GM23338 (cell line): ENCODE measurements around the gene ROS1. TPM values are rescaled to one million over a fixed set of nuclear protein-coding genes. Genes with fewer than 3 reads are reported as not detected.

ENCODE experiments used
- ATAC-seq: fragments of 200-7000 bp; cut with Tn5 transposase; 3 replicates; pipeline ENCODE4 v1.9.1; 2020
- DNase-seq: peaks from one replicate; pipeline ENCODE4 v3.0.0-alpha.2; 2015; ENCODE audit warnings: low spot score
- H2AFZ ChIP-seq: fragments of 200-600 bp; sonication (generic); 2 replicates; pipeline ENCODE4 v1.8.0; 2016; ENCODE audit warnings: antibody characterized with exemption, mild to moderate bottlenecking, moderate library complexity
- H3F3A ChIP-seq: fragments of 200-600 bp; sonication (generic); replicated peaks from 2 replicates; pipeline ENCODE4 v1.8.0; 2017; ENCODE audit warnings: antibody characterized with exemption, mixed run types, low read depth
- H3K27ac ChIP-seq: fragments of 200-600 bp; sonication (generic); 2 replicates; pipeline ENCODE4 v1.6.1; 2016; ENCODE audit warnings: low read depth
- H3K27me3 ChIP-seq: fragments of 200-600 bp; sonication (generic); 2 replicates; pipeline ENCODE4 v1.8.0; 2016; ENCODE audit warnings: mild to moderate bottlenecking, mixed run types, moderate library complexity; ENCODE audit not compliant: insufficient read depth
- H3K36me3 ChIP-seq: fragments of 200-600 bp; sonication (generic); 2 replicates; pipeline ENCODE4 v1.8.0; 2016; ENCODE audit warnings: mild to moderate bottlenecking; ENCODE audit not compliant: insufficient read depth
- H3K4me1 ChIP-seq: fragments of 200-600 bp; sonication (generic); 2 replicates; pipeline ENCODE4 v1.8.0; 2016; ENCODE audit warnings: mild to moderate bottlenecking, moderate library complexity; ENCODE audit not compliant: insufficient read depth
- H3K4me2 ChIP-seq: fragments of 200-600 bp; sonication (generic); 2 replicates; pipeline ENCODE4 v1.7.1; 2017; ENCODE audit warnings: mixed run types
- H3K4me3 ChIP-seq: fragments of 200-600 bp; sonication (generic); 2 replicates; pipeline ENCODE4 v1.6.1; 2016; ENCODE audit warnings: mixed run types
- H3K79me2 ChIP-seq: fragments of 200-600 bp; sonication (generic); replicated peaks from 2 replicates; pipeline ENCODE4 v1.8.0; 2017; ENCODE audit warnings: mild to moderate bottlenecking; ENCODE audit not compliant: insufficient read depth
- H3K9me2 ChIP-seq: fragments of 200-600 bp; sonication (generic); 2 replicates; pipeline ENCODE4 v1.8.0; 2017; ENCODE audit not compliant: insufficient read depth
- H4K20me1 ChIP-seq: fragments of 200-600 bp; sonication (generic); replicated peaks from 2 replicates; pipeline ENCODE4 v1.8.0; 2017; ENCODE audit warnings: mild to moderate bottlenecking; ENCODE audit not compliant: insufficient read depth
- H3K27ac Mint-ChIP-seq: 2 replicates; pipeline ENCODE4 v1.8.0; 2020; ENCODE audit warnings: inconsistent platforms, mild to moderate bottlenecking, moderate library complexity, mixed read lengths
- H3K27me3 Mint-ChIP-seq: 3 replicates; pipeline ENCODE4 v1.8.0; 2022; ENCODE audit warnings: low read depth, mild to moderate bottlenecking, moderate library complexity, mixed read lengths, inconsistent platforms; ENCODE audit not compliant: insufficient read depth, poor library complexity
- H3K36me3 Mint-ChIP-seq: 3 replicates; pipeline ENCODE4 v1.8.0; 2021; ENCODE audit warnings: low read depth, mild to moderate bottlenecking, inconsistent platforms, moderate library complexity, mixed read lengths
- H3K4me1 Mint-ChIP-seq: 3 replicates; pipeline ENCODE4 v1.8.0; 2020; ENCODE audit warnings: mild to moderate bottlenecking, inconsistent platforms, mixed read lengths
- H3K4me3 Mint-ChIP-seq: 3 replicates; pipeline ENCODE4 v1.8.0; 2021; ENCODE audit warnings: moderate library complexity, mild to moderate bottlenecking, inconsistent platforms, mixed read lengths
- H3K9me3 Mint-ChIP-seq: 3 replicates; pipeline ENCODE4 v1.8.0; 2020; ENCODE audit warnings: moderate library complexity, mild to moderate bottlenecking, inconsistent platforms, mixed read lengths
- CTCF ChIP-seq, 2 experiments: fragments of 200-600 bp in 1 of 2; sonication (generic) in 1 of 2; conservative IDR thresholded peaks; 2 replicates each; pipeline versions ENCODE4 v1.5.1 to v1.6.1; 2016 to 2017; ENCODE audit warnings: antibody characterized with exemption in 2 of 2, low read depth in 2 of 2, mild to moderate bottlenecking in 2 of 2, moderate library complexity in 1 of 2
- ETS1 ChIP-seq: IDR thresholded peaks from 2 replicates; pipeline ENCODE4 v1.6.1; 2016; ENCODE audit warnings: antibody characterized with exemption
- EZH2 ChIP-seq: fragments of 200-600 bp; sonication (generic); IDR thresholded peaks from one replicate; pipeline ENCODE4 v1.8.0; 2017; ENCODE audit warnings: antibody characterized with exemption, mild to moderate bottlenecking, low read depth; ENCODE audit not compliant: unreplicated experiment
- EZH2phosphoT487 ChIP-seq: fragments of 200-600 bp; sonication (generic); IDR thresholded peaks from one replicate; pipeline ENCODE4 v1.8.1; 2018; ENCODE audit warnings: antibody characterized with exemption; ENCODE audit not compliant: unreplicated experiment
- JUNB ChIP-seq: IDR thresholded peaks from one replicate; pipeline ENCODE4 v1.6.1; 2016; ENCODE audit warnings: antibody characterized with exemption; ENCODE audit not compliant: unreplicated experiment
- NANOG ChIP-seq: IDR thresholded peaks from 2 replicates; pipeline ENCODE4 v1.6.1; 2016; ENCODE audit warnings: antibody characterized with exemption, borderline replicate concordance
- POLR2AphosphoS5 ChIP-seq: IDR thresholded peaks from 2 replicates; pipeline ENCODE4 v1.6.1; 2016; ENCODE audit warnings: antibody characterized with exemption, low read depth
- REST ChIP-seq: IDR thresholded peaks from one replicate; pipeline ENCODE4 v1.6.1; 2018; ENCODE audit warnings: antibody characterized with exemption; ENCODE audit not compliant: unreplicated experiment
- STAT1 ChIP-seq: IDR thresholded peaks from one replicate; pipeline ENCODE4 v1.6.1; 2016; ENCODE audit warnings: antibody characterized with exemption; ENCODE audit not compliant: unreplicated experiment
- ZNF462 ChIP-seq: fragments of 250-450 bp; sonication (Bioruptor Pico); IDR thresholded peaks from 2 replicates; pipeline ENCODE4 v1.5.0; 2020; ENCODE audit warnings: mild to moderate bottlenecking, moderate library complexity
- polyA plus RNA-seq: library from polyadenylated mRNA; unstranded; fragments of >200 nt; fragmentation: Nextera tagmentation; extraction: Ambion mirVana; gene quantifications from 2 replicates; pipeline ENCODE4 v1.2.1, GENCODE V29; 2016
- total RNA-seq: library from RNA; depleted of rRNA; stranded (reverse); fragments of >200 nt; shearing (Covaris generic); gene quantifications from 2 replicates; pipeline ENCODE4 v1.2.3, GENCODE V29; 2014

The ROS1 gene
- total and polyA plus RNA-seq, 2 experiments from 2014 or later: not detected

- DNase-seq: no peak
- Histone ChIP-seq H2AFZ (no peak overlapping the region), H4K20me1 (peaks cover 11% of the 10 kb centered on the region; the same call in 1 of the 2 replicates), H3K4me3 (no peak overlapping the region), H3K4me2 (no peak overlapping the region), H3K79me2 (no peaks in the 10 kb centered on the region), H3K36me3 (no peaks in the 10 kb centered on the region), H3K27me3 (peaks cover 80% of the 10 kb centered on the region), H3K4me1 (peaks cover 36% of the 10 kb centered on the region), H3K27ac (no peak overlapping the region), H3K9me2 (no peaks in the 10 kb centered on the region), H3F3A (peaks cover 7% of the 10 kb centered on the region; the same call in 1 of the 2 replicates)
- H3K4me3 Mint-ChIP-seq: no peak overlapping the region
- 0 out of 3 replicates have a peak, but pooled peaks cover 2% of the 10 kb centered on the region for H3K9me3 Mint-ChIP-seq
- no peak for ATAC-seq
- no peaks in the 10 kb centered on the region for H3K36me3 Mint-ChIP-seq
- H3K27me3 Mint-ChIP-seq: peaks cover 57% of the 10 kb centered on the region
- no peak overlapping the region for H3K27ac Mint-ChIP-seq
- H3K4me1 Mint-ChIP-seq: peaks cover 30% of the 10 kb centered on the region
- TF ChIP-seq ETS1 (no peak), EZH2 (no peak), NANOG (no peak), ZNF462 (CRISPR knock-in tag) (no peak), EZH2phosphoT487 (no peak), REST (no peak), STAT1 (no peak), CTCF (conservative IDR thresholded peaks at IDR 0.05; ENCODE audit: low read depth in 2 of 2) (no peak), JUNB (no peak), POLR2AphosphoS5 (no peak)
These were observed 152.9 kb downstream of the ROS1 start for GRCh38 chr6:117272891-117273290.
